Globus pallidus (tissue), 1 donor: ENCODE data around the gene PANX2.

Experiments used
- DNase-seq: peaks from one replicate; pipeline ENCODE4 v3.0.0-alpha.2; 2015; ENCODE audit warnings: low spot score

PANX2 gene

DNA sequence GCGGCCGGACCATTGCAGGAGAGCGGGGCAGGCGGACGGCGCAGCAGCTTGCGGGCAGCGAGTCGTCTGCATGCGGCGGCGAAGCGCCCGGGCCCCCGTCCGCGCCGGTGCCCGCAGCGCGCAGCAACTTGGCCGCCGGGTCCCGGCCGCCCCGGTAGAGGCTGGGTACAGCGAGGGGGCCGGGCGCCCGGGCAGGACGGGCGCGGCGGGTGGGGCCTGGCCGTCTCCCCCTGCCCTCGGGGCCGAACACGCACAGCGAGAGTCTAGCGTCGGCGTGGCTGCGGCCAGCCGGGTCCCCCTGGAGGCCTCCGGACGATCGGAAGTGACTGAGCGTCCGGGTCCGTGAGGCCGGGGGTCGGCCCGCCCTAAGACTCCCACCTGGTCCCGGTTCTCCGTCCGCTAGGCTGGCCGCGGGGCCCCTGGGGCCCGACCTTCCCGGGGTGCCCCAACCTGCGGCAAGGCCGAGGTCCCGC lies 14.4 kb downstream of the PANX2 start:
- no peak for DNase-seq

- DNase-seq: peak; percentile 86
Measured at GRCh38 chr22:50185375-50186087, 15.0 kb downstream of the PANX2 start, which contains the start of gene TRABD. Gene TRABD (plus strand): TSS chr22:50185913. CDS start chr22:50193061, 7,148 bp downstream.

DNA sequence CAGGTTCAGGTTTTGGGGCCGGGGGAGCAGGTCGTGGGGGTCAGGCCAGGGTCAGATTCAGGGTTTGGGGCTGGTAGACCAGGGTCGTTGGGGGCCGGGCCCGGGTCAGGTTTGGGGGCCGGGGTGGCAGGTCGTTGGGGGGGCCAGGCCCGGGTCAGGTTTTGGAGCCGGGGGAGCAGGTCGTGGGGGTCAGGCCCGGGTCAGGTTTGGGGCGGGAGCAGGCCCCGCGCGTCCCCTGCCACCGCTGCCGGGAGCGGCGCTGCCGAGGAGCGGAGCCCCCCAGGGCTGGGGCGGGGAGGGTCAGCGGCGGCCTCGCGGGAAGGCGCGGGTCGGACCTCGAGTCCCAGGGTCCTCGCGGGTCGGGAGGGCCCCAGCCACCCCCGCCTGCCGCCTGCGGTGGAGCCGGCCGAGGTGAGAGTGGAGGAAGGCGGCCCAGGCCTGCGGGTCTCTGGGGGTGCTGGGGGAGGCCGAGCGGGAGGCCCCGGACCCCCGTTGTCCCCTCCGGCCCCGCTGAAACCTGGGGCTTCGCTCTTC lies 15.7 kb downstream of the PANX2 start:
- no peak for DNase-seq

DNA sequence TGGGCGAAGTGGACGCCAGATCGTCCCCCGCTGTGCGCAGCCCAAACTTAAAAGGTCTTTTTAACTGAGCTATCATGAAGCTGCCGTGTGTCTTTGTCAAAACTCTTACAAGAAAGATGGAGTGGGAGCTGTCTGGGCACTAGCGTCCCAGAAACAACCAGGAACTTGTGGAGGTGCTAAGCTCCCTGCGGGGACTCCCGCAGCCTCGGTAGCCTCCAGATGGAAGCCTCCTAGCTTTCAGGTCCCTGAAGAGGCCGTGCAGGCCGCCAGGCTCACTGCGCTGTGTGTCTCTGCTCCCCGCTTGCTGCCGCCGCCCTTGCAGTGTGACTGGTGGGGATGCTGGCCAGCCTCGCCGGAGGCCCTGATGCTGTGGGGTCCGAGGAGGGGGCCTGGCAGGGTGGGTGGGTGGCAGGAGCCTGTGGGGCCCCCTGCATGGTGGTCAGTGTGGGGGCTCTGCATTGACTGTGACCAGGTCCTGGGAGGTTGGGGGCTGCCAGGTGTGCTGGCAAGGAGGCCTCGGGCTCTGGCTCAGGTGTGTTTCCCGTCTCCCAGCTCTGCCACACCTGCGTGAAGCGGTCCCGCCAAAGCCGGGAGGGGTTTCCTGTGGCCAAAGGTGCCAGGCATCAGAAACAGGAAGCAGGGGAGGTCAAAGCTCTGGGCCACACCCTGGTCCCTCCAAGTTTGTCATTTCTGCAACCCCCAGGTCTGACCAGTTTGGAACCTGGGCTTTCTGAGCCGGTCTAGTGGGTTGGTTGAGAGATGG lies 16.4 kb downstream of the PANX2 start:
- no peak for DNase-seq

- DNase-seq: no peak
Measured at GRCh38 chr22:50188356-50188755, 17.8 kb downstream of the PANX2 start.

DNA sequence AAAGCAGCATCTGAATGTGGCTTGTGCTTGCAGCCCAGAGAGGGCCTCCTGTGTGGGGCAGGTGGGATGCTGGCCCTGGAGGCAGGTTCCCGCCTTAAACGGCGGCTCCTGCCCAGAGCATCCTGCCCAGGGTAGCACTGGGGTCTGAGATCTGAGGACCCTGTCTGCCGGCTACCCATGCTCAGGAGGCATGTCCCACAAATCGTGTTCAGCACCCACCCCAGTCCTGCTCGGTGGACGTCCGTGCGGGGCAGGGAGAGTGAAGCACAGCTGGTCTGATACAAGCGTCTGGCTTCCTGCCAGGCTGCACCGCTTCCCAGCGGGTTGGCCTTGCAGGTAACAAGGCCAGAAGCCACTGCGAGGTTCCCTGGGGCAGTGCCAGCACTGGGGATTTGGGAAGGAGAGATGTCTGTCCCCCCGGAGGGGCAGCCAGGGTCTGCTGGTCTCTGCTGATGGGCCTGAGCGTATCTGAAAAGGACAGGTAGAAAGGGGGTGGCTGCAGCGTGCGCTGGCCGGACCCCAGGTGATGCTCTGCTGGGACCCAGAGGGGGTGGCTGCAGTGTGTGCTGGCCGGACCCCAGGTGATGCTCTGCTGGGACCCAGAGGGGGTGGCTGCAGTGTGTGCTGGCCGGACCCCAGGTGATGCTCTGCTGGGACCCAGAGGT lies 18.8 kb downstream of the PANX2 start:
- no peak for DNase-seq

DNA sequence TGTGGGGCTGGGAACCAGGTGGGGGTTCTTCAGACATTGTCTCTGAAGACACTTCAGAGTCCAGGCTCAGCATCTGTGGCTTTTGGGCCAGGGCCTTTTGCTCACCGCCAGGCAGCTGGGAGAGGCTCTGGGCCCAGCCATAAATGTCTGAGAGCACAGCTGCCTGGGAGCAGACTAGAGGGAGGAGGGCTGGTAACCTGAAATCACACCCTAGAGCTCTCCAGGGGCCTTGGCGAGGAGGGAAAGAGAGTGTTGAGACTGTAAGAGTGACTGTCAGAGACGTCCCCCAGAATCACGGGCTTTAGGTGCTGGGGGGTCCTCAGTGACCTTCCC lies 19.3 kb downstream of the PANX2 start:
- no peak for DNase-seq

- DNase-seq: peak; percentile 40
Measured at GRCh38 chr22:50190182-50190940, 19.8 kb downstream of the PANX2 start.

DNA sequence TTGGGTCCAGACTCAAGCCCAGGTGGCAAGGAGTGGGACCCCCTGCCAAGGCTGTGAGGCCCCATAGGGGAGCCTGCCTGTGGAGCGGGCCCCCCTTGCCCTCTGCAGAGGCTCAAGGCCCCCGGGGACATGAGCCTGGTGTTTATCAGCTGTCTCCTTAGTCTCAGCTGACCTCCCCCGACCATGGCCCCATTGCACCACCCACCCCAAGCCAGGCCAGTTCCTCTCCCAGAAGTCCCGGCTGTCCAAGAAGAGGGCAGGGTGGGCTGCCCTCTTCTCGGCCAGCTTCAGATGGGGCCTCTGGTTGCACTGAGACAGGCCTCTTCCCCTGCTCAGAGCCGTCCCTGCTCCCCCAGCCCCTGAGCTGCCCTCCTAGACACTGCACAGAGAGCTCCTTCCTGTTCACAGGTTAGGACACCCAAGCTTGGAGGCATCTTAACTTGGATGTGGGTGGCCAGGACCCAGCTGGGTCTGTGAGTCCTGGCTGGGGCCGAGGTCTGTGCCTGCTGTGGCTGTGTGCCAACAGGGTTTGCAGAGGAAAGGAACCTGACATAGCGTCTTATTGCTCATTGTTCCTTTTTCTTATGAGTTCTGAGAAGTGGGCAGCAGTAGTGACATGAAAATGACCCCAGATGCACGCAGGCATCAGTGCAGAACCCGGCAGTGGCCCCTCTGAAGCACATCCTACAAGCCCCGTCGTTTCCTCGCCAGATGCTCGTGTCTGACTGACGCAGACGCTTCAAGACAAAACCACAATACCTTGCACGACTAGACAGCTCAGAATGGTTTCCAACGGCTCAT lies 20.6 kb downstream of the PANX2 start:
- no peak for DNase-seq

GRCh38 chr22:50192436-50193204 lies 22.1 kb downstream of the PANX2 start:
- DNase-seq: no peak

DNA sequence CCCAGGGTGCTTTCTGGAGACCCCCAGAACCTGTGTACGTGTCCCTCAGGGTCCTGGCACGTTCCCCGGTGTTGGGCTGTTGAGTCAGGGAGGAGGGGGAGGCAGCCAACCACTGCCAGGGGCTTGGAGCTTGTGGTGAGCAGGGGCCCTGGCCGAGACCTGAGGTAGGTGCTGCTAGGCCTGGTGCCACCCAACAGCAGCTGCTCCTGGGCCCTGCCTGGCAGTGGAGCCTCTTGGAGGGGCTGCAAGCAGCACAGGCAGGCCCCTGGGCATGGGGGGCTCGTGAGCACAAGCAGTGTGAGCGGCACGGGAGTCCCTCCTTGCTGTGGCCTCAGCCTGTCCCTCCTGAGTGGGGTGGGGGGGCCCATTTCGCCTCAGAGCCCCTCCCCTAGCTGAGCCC lies 23.1 kb downstream of the PANX2 start:
- no peak for DNase-seq

- no peak for DNase-seq
Measured at GRCh38 chr22:50194037-50194805, 23.7 kb downstream of the PANX2 start.

GRCh38 chr22:50196256-50196655 lies 25.7 kb downstream of the PANX2 start:
- no peak for DNase-seq

- no peak for DNase-seq
Measured at GRCh38 chr22:50197000-50197800, 26.7 kb downstream of the PANX2 start.

DNA sequence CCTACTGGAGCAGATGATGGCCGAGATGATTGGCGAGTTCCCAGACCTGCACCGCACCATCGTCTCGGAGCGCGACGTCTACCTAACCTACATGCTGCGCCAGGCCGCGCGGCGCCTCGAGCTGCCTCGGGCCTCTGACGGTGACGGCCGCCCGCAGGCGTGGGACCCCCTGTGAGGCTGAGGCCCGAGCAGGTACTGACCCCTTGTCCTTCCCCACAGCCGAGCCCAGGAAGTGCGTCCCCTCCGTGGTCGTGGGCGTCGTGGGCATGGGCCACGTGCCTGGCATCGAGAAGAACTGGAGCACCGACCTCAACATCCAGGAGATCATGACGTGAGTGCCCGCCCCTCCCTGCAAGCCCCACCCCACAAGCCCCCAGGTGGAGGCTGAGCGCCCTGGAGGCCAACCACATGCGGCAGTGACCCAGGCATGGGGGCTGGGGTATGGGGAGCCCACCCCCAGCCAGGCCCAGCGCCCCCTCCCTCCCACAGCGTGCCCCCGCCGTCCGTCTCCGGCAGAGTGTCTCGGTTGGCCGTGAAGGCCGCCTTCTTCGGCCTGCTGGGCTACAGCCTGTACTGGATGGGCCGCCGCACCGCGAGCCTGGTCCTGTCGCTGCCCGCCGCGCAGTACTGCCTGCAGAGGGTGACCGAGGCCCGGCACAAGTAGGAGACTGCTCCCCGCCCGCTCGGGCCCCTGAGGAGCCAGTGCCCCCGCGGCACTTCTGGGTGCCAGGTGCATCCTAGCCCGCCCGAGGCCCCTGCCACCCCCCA lies 27.5 kb downstream of the PANX2 start:
- no peak for DNase-seq

GRCh38 chr22:50198624-50199017 lies 28.1 kb downstream of the PANX2 start:
- no peak for DNase-seq

- DNase-seq: no peak
Measured at GRCh38 chr22:50199251-50199721, 28.8 kb downstream of the PANX2 start.
